ENCODE data around the gene CLCF1.

GRCh38 chr11:67395555-67396258 lies 22.3 kb upstream of the CLCF1 start:
- TF ChIP-seq, protein P1, sequence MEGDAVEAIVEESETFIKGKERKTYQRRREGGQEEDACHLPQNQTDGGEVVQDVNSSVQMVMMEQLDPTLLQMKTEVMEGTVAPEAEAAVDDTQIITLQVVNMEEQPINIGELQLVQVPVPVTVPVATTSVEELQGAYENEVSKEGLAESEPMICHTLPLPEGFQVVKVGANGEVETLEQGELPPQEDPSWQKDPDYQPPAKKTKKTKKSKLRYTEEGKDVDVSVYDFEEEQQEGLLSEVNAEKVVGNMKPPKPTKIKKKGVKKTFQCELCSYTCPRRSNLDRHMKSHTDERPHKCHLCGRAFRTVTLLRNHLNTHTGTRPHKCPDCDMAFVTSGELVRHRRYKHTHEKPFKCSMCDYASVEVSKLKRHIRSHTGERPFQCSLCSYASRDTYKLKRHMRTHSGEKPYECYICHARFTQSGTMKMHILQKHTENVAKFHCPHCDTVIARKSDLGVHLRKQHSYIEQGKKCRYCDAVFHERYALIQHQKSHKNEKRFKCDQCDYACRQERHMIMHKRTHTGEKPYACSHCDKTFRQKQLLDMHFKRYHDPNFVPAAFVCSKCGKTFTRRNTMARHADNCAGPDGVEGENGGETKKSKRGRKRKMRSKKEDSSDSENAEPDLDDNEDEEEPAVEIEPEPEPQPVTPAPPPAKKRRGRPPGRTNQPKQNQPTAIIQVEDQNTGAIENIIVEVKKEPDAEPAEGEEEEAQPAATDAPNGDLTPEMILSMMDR (IDR thresholded peaks at IDR 0.05) = no peak
- TF ChIP-seq POLR2A (IDR thresholded peaks at IDR 0.05) (no peak), EP300 (IDR thresholded peaks at IDR 0.05) (no peak)
